Vagina (tissue), 2 donors: ENCODE measurements around the gene STXBP1.

ENCODE experiments used
- POLR2AphosphoS5 ChIP-seq, 2 donors: sonication (generic); formaldehyde crosslinking; IDR thresholded peaks; one replicate each; pipeline ENCODE4 v1.9.0; 2017; ENCODE audit warnings: antibody characterized with exemption in 2 of 2, mild to moderate bottlenecking in 2 of 2, low read depth in 1 of 2; ENCODE audit not compliant: insufficient read depth in 1 of 2
- TF ChIP-seq, protein P1 (sequence below), 3 experiments: fragments of 450-650 bp in 2 of 3; fragments of 200-600 bp in 1 of 3; sonication (generic) in 1 of 3; IDR thresholded peaks; one replicate each; pipeline ENCODE4 v1.5.1; 2017 to 2019; ENCODE audit warnings: antibody characterized with exemption in 3 of 3, mild to moderate bottlenecking in 2 of 3, moderate library complexity in 2 of 3

DNA sequence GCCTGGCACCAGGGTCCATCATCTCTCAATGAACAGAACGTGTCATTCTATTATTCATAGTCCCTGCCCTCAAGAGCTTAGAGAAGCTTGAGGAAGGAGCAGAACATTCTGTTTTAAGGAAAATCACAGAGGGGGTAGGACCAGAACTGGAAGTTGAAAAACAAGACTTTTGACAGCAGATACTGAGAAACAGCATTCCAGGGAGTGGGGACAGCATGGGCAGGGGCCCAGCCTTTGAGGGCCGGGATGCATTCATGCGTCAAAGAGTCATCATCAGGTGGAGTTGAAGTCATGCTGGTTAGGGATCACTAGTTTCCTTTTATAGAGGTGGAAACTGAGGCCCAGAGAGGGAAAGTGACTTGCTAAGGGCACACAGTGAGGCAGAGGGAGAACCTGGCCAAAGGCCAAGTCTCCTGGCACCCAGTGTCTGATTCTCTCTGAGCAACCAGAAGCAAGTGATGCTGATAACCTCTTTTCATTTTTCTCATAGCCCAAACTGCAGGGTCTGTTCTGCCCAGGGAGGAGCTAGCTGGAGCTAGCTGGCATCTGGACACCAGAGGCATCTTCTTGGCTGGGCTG is 41.5 kb upstream of the STXBP1 start:
- TF ChIP-seq, protein P1, sequence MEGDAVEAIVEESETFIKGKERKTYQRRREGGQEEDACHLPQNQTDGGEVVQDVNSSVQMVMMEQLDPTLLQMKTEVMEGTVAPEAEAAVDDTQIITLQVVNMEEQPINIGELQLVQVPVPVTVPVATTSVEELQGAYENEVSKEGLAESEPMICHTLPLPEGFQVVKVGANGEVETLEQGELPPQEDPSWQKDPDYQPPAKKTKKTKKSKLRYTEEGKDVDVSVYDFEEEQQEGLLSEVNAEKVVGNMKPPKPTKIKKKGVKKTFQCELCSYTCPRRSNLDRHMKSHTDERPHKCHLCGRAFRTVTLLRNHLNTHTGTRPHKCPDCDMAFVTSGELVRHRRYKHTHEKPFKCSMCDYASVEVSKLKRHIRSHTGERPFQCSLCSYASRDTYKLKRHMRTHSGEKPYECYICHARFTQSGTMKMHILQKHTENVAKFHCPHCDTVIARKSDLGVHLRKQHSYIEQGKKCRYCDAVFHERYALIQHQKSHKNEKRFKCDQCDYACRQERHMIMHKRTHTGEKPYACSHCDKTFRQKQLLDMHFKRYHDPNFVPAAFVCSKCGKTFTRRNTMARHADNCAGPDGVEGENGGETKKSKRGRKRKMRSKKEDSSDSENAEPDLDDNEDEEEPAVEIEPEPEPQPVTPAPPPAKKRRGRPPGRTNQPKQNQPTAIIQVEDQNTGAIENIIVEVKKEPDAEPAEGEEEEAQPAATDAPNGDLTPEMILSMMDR (IDR thresholded peaks at IDR 0.05) = no peak
- peak in 1 of 2 donors; percentile 60 for TF ChIP-seq POLR2AphosphoS5 (IDR thresholded peaks at IDR 0.05; ENCODE audit: insufficient read depth in 1 of 2, low read depth in 1 of 2)
